GM18502 (cell line): ENCODE data around the gene PCGF3.
"Not testable (repeated sequence)": the region's sequence is repeated elsewhere in the genome, so short reads cannot be mapped to it uniquely, and the experiment has no call there.

ENCODE experiments used
- ATAC-seq: cut with Tn5 transposase; IDR thresholded peaks from one replicate; pipeline ENCODE4 v1.9.1; 2021; ENCODE audit warnings: mild to moderate bottlenecking; ENCODE audit not compliant: unreplicated experiment, poor library complexity

The PCGF3 gene

GRCh38 chr4:734075-734474 lies 28.4 kb downstream of the PCGF3 start:
- no peak for ATAC-seq

GRCh38 chr4:734951-735350 lies 29.3 kb downstream of the PCGF3 start:
- ATAC-seq: no peak

- no peak for ATAC-seq
Observed at GRCh38 chr4:735583-735982, 30.0 kb downstream of the PCGF3 start.

GRCh38 chr4:736561-736960 lies 30.9 kb downstream of the PCGF3 start:
- ATAC-seq: not testable (repeated sequence)

GRCh38 chr4:738781-739280 lies 33.2 kb downstream of the PCGF3 start:
- ATAC-seq: no peak

- ATAC-seq: no peak
Observed at GRCh38 chr4:739569-739968, 33.9 kb downstream of the PCGF3 start.

- ATAC-seq: no peak
Observed at GRCh38 chr4:740011-740410, 34.4 kb downstream of the PCGF3 start.

GRCh38 chr4:740656-741282 lies 35.1 kb downstream of the PCGF3 start:
- ATAC-seq: no peak

- no peak for ATAC-seq
Observed at GRCh38 chr4:742096-742741, 36.6 kb downstream of the PCGF3 start.

GRCh38 chr4:742742-743311 lies 37.2 kb downstream of the PCGF3 start:
- peak; percentile 59 for ATAC-seq

- ATAC-seq: no peak
Observed at GRCh38 chr4:743463-744211, 38.0 kb downstream of the PCGF3 start.

GRCh38 chr4:744212-744841 lies 38.7 kb downstream of the PCGF3 start:
- no peak for ATAC-seq

GRCh38 chr4:747546-748170 lies 42.0 kb downstream of the PCGF3 start:
- no peak for ATAC-seq

GRCh38 chr4:748461-748860 lies 42.8 kb downstream of the PCGF3 start:
- ATAC-seq: no peak

GRCh38 chr4:749698-750666 lies 44.4 kb downstream of the PCGF3 start:
- no peak for ATAC-seq

- ATAC-seq: no peak
Observed at GRCh38 chr4:751676-752075, 46.0 kb downstream of the PCGF3 start.

GRCh38 chr4:752196-752861 lies 46.7 kb downstream of the PCGF3 start:
- no peak for ATAC-seq

- ATAC-seq: not testable (repeated sequence)
Observed at GRCh38 chr4:753186-753585, 47.6 kb downstream of the PCGF3 start.
